Breast epithelium (tissue), 4 donors: ENCODE data around the gene ANKRD2. TPM values are rescaled to one million over a fixed set of nuclear protein-coding genes. Genes with fewer than 3 reads are reported as not detected.
"Not testable (repeated sequence)": the region's sequence is repeated elsewhere in the genome, so short reads cannot be mapped to it uniquely, and the experiment has no call there.

Source experiments
- DNase-seq, 2 donors: peaks; one replicate each; pipeline ENCODE4 v3.0.0-alpha.2; 2019; ENCODE audit warnings: low spot score in 2 of 2
- H3K27ac ChIP-seq, 2 donors: fragments of 200-600 bp; sonication (generic) in 1 of 2; one replicate each; pipeline ENCODE4 v1.5.1; 2016 to 2019; ENCODE audit warnings: mild to moderate bottlenecking in 1 of 2
- H3K27me3 ChIP-seq, 2 donors: fragments of 200-600 bp; sonication (generic) in 1 of 2; one replicate each; pipeline versions ENCODE4 v1.5.1 to v1.6.0; 2017 to 2019; ENCODE audit warnings: control low read depth in 1 of 2, mild to moderate bottlenecking in 1 of 2
- H3K36me3 ChIP-seq: fragments of 200-600 bp; one replicate; pipeline ENCODE4 v1.5.1; 2019
- H3K4me1 ChIP-seq, 2 donors: fragments of 200-600 bp; sonication (generic); one replicate each; pipeline ENCODE4 v1.5.1; 2016 to 2019; ENCODE audit warnings: control low read depth in 1 of 2
- H3K4me3 ChIP-seq, 3 donors: fragments of 200-600 bp; sonication (generic); 1 replicate in 2 of 3; 2 replicates in 1 of 3; pipeline ENCODE4 v1.5.1; 2016 to 2019; ENCODE audit warnings: mild to moderate bottlenecking in 3 of 3, moderate library complexity in 2 of 3
- H3K9me3 ChIP-seq, 2 donors: fragments of 200-600 bp; sonication (generic) in 1 of 2; one replicate each; pipeline ENCODE4 v1.5.1; 2016 to 2019; ENCODE audit warnings: control low read depth in 1 of 2
- POLR2A ChIP-seq: fragments of 450-650 bp; IDR thresholded peaks from one replicate; pipeline ENCODE4 v1.6.1; 2016; ENCODE audit warnings: antibody characterized with exemption, mild to moderate bottlenecking, moderate library complexity
- POLR2AphosphoS5 ChIP-seq, 3 donors: sonication (generic); formaldehyde crosslinking; IDR thresholded peaks; one replicate each; pipeline ENCODE4 v1.6.1; 2017; ENCODE audit warnings: antibody characterized with exemption in 3 of 3
- intact Hi-C: fragments of 100-400 bp; cut with DNase I; formaldehyde crosslinking; loops from one replicate; pipeline ENCODE4 v1.15.1; 2023; ENCODE audit warnings: low total_unique reads
- total RNA-seq, 3 donors: library from RNA; depleted of rRNA; stranded (reverse); fragments of >200 nt; gene quantifications; one replicate each; pipeline ENCODE4 v1.1.0, GENCODE V29; 2016
- TF ChIP-seq, protein P1 (sequence below), 3 donors: fragments of 450-650 bp; IDR thresholded peaks; one replicate each; pipeline ENCODE4 v1.5.1; 2016 to 2017; ENCODE audit warnings: antibody characterized with exemption in 3 of 3, mild to moderate bottlenecking in 3 of 3, moderate library complexity in 3 of 3

Gene ANKRD2
- total RNA-seq, 3 donors from 2014 or later: not detected

DNA sequence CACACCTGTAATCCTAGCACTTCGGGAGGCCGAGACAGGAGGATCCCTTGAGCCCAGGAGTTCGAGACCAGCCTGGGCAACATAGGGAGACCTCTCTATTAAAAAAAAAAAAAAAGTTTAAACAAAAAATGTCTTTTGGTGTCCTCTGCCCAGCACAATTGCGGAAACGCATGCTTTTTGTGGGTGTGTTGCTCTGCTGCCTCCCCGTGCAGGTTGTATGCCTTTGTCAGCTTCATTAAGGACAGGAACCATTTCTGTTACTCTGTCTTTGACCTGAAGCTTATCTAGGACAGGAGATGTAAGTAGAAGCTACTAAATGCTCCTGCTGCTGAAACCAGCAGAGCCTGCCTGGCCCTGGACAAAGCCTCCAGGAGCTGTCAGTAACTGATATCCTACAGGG lies 21.3 kb upstream of the ANKRD2 start:
- TF ChIP-seq, protein P1, sequence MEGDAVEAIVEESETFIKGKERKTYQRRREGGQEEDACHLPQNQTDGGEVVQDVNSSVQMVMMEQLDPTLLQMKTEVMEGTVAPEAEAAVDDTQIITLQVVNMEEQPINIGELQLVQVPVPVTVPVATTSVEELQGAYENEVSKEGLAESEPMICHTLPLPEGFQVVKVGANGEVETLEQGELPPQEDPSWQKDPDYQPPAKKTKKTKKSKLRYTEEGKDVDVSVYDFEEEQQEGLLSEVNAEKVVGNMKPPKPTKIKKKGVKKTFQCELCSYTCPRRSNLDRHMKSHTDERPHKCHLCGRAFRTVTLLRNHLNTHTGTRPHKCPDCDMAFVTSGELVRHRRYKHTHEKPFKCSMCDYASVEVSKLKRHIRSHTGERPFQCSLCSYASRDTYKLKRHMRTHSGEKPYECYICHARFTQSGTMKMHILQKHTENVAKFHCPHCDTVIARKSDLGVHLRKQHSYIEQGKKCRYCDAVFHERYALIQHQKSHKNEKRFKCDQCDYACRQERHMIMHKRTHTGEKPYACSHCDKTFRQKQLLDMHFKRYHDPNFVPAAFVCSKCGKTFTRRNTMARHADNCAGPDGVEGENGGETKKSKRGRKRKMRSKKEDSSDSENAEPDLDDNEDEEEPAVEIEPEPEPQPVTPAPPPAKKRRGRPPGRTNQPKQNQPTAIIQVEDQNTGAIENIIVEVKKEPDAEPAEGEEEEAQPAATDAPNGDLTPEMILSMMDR (IDR thresholded peaks at IDR 0.05): no peak
- TF ChIP-seq POLR2A (no peak), POLR2AphosphoS5 (IDR thresholded peaks at IDR 0.05) (no peak)
- no peak overlapping the region for H3K27ac ChIP-seq
- no peak overlapping the region for H3K4me3 ChIP-seq
- no peak for DNase-seq
- H3K4me1 ChIP-seq: peaks cover 7 to 10% of the 10 kb centered on the region in 2 donors
- no peaks in the 10 kb centered on the region for H3K36me3 ChIP-seq
- H3K27me3 ChIP-seq: no peaks in the 10 kb centered on the region
- intact Hi-C loops: no loop called here
- H3K9me3 ChIP-seq: peaks cover 0 to 3% of the 10 kb centered on the region in 2 donors

DNA sequence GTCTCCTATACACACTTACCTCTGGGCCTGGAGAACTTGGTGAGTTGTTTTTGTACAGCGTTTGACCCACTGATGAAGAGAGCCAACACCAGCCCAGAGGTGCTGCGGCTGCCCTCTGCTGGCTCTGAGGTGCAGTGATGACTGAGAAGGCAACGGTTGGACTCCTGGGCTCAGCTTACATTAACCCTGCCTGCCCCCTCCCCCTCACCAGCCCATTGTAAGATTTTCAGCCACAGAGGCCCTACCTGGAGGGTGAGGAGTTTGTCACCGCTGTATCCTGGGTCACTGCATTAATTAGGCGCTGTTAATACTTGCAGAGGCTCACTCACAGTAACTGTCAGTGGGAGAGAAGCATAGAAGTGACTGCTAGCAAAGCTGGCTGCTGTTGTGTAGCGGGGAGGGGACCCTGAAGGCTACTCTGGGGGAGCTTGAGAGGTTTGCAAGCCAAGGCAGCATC lies 19.0 kb upstream of the ANKRD2 start:
- intact Hi-C loops: no loop called here
- peak; percentile 46 to 67 for DNase-seq
- H3K36me3 ChIP-seq: no peaks in the 10 kb centered on the region
- peaks cover 7 to 10% of the 10 kb centered on the region in 2 donors for H3K4me1 ChIP-seq
- TF ChIP-seq, protein P1 (IDR thresholded peaks at IDR 0.05): peak in 2 of 3 donors; percentile 65 to 84
- TF ChIP-seq POLR2AphosphoS5 (IDR thresholded peaks at IDR 0.05) (peak in 1 of 3 donors; percentile 31), POLR2A (no peak)
- H3K4me3 ChIP-seq: no peak overlapping the region
- H3K27me3 ChIP-seq: no peaks in the 10 kb centered on the region
- H3K27ac ChIP-seq: no peak overlapping the region
- peaks cover 0 to 3% of the 10 kb centered on the region in 2 donors for H3K9me3 ChIP-seq

DNA sequence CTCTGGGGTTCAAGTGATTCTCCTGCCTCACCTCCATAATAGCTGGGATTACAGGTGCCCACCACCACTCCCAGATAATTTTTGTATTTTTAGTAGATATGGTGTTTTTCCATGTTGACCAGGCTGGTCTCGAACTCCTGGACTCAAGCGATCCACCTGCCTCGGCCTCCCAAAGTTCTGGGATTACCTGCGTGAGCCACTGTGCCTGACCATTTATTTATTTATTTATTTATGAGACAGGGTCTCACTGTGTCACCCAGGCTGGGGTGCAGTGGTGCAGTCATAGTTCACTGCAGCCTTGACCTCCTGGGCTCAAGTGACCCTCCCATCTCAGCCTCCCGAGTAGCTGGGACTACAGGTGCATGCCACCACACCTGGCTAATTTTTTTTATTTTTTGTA lies 18.2 kb upstream of the ANKRD2 start:
- intact Hi-C loops, DNase-seq, H3K27ac ChIP-seq, H3K36me3 ChIP-seq, H3K9me3 ChIP-seq, H3K4me3 ChIP-seq, H3K4me1 ChIP-seq, H3K27me3 ChIP-seq: not testable (repeated sequence)

DNA sequence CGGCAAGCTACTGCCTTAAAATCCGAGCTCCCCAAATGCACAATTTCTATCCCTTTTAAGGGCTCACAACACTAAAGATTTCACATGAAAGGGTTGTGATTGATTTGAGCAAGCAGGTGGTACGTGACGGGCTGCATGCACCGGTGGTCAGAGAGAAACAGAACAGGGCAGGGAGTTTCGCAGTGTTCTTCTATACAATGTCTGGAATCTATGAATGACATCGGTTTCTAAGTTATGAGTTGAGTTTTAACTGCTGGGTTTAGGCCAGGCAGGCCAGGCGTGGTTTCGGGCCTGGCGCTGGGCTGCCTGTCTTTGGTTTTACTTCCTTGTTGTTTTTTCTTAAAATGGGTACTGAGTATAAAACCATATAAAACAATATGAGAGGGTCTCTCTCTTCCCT lies 17.0 kb upstream of the ANKRD2 start:
- H3K4me3 ChIP-seq, H3K27me3 ChIP-seq, H3K36me3 ChIP-seq, H3K4me1 ChIP-seq, DNase-seq, H3K9me3 ChIP-seq, intact Hi-C loops, H3K27ac ChIP-seq: not testable (repeated sequence)

DNA sequence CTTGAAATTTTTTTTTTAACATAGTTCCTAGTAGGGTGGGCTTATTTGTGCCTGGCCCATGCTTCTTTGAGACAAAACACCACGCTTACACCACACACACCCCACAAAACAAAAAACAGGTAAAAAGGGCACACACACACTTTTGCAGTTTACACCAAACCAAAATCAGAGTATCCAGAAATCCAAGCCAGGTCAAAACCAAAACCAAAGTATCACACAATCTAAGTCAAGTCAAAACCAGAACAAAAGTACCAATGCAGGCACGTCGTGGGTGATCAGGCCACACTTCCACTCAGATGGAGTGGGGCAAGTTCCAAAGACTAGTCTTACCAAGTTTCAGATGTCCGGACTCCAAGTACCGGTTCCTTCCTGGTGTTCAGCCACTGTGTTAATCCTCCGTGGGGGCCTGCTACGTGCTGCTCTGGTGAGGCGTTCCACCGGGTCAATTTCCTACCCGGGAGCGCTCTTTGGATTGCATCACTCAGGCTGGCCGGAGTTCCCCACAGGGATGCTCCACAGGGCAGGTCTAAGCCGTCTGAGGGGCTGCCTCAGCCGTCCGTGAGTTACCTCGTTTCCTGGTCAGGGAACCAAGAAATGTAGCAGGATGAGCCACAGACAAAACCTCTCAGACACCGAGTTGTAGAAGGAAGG lies 11.7 kb upstream of the ANKRD2 start:
- Histone ChIP-seq H3K4me3 (peak overlapping the region in 2 of 3 donors; percentile 15 to 47), H3K27ac (peak overlapping the region in 1 of 2 donors; percentile 78)
- intact Hi-C loops, H3K36me3 ChIP-seq, H3K4me1 ChIP-seq, DNase-seq, H3K9me3 ChIP-seq, H3K27me3 ChIP-seq: not testable (repeated sequence)

DNA sequence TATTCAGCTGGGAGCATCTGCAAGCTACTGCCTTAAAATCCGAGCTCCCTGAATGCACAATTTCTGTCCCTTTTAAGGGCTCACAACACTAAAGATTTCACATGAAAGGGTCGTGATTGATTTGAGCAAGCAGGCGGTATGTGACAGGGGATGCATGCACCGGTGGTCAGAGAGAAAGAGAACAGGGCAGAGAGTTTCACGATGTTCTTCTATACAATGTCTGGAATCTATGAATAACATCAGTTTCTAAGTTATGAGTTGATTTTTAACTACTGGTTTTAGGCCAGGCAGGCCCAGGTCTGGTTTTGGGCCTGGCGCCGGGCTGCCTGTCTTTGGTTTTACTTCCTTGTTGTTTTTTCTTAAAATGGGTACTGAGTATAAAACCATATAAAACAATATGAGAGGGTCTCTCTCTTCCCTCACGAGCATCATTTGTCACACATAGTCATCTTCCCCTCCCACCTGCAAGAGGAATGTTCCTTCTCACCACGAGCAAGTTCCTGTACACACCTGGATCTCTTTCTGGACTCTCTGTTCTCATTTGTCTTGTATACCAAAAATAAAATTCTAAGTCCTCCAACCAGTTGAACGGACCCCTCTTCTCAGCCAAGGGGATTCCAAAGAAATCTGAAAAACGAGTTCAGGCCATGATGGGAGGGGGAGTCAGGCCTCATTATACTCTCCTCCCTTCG lies 11.0 kb upstream of the ANKRD2 start:
- H3K27me3 ChIP-seq, intact Hi-C loops, DNase-seq, H3K36me3 ChIP-seq, H3K4me1 ChIP-seq, H3K9me3 ChIP-seq: not testable (repeated sequence)
- H3K4me3 ChIP-seq: peak overlapping the region in 2 of 3 donors; percentile 15 to 47
- H3K27ac ChIP-seq: peak overlapping the region in 1 of 2 donors; percentile 78

DNA sequence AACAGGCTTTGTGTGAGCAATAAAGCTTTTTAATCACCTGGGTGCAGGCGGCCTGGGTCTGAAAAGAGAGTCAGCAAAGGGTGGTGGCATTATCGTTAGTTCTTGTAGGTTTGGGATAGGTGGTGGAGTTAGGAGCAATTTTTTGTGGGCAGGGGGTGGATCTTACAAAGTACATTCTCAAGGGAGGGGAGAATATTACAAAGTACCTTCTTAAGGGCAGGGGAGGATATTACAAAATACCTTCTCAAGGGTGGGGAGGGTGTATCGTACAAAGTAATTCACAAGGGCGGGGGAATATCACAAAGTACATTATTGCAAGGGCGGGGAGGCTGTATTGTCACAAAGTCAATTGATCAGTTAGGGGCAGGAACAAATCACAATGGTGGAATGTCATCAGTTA lies 10.2 kb upstream of the ANKRD2 start:
- H3K4me1 ChIP-seq, H3K27ac ChIP-seq, H3K9me3 ChIP-seq, H3K36me3 ChIP-seq, intact Hi-C loops, H3K4me3 ChIP-seq, H3K27me3 ChIP-seq, DNase-seq: not testable (repeated sequence)
